PC-3 (cell line): Measurements from ENCODE around the gene KIAA0513. TPM values are rescaled to one million over a fixed set of nuclear protein-coding genes. Genes with fewer than 3 reads are reported as not detected.
A peak's percentile ranks its signal among the peaks of the same experiment; 100 is the strongest.

Experiments used
- ATAC-seq: fragments of 200-7000 bp; cut with Tn5 transposase; 2 replicates; pipeline ENCODE4 v1.9.1; 2020; ENCODE audit warnings: mild to moderate bottlenecking, moderate library complexity
- BruUV-seq: library from RNA; stranded (reverse); fragments of 400-500 nt; replicated peaks from 2 replicates; lab custom pipeline; 2021; lab: Mats Ljungman, UMichigan
- CTCF ChIA-PET: fragments of 300-600 bp; sonication (Branson Sonifier 250); formaldehyde crosslinking; loops from one replicate; lab custom pipeline; 2022; ENCODE audit warnings: antibody characterized with exemption; lab: Charles Lee
- POLR2A ChIA-PET: fragments of 300-600 bp; sonication (Branson Sonifier 250); formaldehyde crosslinking; loops from one replicate; lab custom pipeline; 2022; ENCODE audit warnings: antibody characterized with exemption; ENCODE audit not compliant: unreplicated experiment; lab: Charles Lee
- DNase-seq: peaks from one replicate; pipeline ENCODE4 v3.0.0-alpha.2; 2015
- H2AFZ ChIP-seq: fragments of 300-600 bp; sonication (generic); 2 replicates; pipeline ENCODE4 v1.6.0; 2016; ENCODE audit warnings: antibody characterized with exemption, low read length
- H3F3A ChIP-seq: fragments of 300-600 bp; sonication (generic); one replicate; pipeline ENCODE4 v1.6.0; 2017; ENCODE audit warnings: antibody characterized with exemption, low read length, control low read depth, mild to moderate bottlenecking; ENCODE audit not compliant: unreplicated experiment
- H3K27ac ChIP-seq: fragments of 300-600 bp; sonication (generic); 2 replicates; pipeline ENCODE4 v1.5.1; 2016; ENCODE audit warnings: mild to moderate bottlenecking, low read length
- H3K27me3 ChIP-seq: fragments of 300-600 bp; sonication (generic); 2 replicates; pipeline ENCODE4 v1.6.1; 2016; ENCODE audit warnings: low read length, mixed read lengths
- H3K36me3 ChIP-seq: fragments of 300-600 bp; sonication (generic); 2 replicates; pipeline ENCODE4 v1.6.1; 2016; ENCODE audit warnings: low read depth, mixed run types, low read length, mixed read lengths
- H3K4me1 ChIP-seq: fragments of 300-600 bp; sonication (generic); 2 replicates; pipeline ENCODE4 v1.5.1; 2016; ENCODE audit warnings: low read length; ENCODE audit not compliant: insufficient read depth
- H3K4me2 ChIP-seq: fragments of 300-600 bp; sonication (generic); 2 replicates; pipeline ENCODE4 v1.6.0; 2016; ENCODE audit warnings: low read length
- H3K4me3 ChIP-seq: fragments of 300-600 bp; sonication (generic); 2 replicates; pipeline ENCODE4 v1.5.1; 2016; ENCODE audit warnings: mild to moderate bottlenecking, low read length, mixed read lengths
- H3K79me2 ChIP-seq: fragments of 300-600 bp; sonication (generic); 2 replicates; pipeline ENCODE4 v1.6.1; 2017; ENCODE audit warnings: low read length, mixed read lengths
- H3K9ac ChIP-seq: fragments of 300-600 bp; sonication (generic); 2 replicates; pipeline ENCODE4 v1.6.0; 2016; ENCODE audit warnings: mild to moderate bottlenecking, low read length
- H3K9me2 ChIP-seq: fragments of 300-600 bp; sonication (generic); replicated peaks from 2 replicates; pipeline ENCODE4 v1.6.1; 2016; ENCODE audit warnings: mixed run types, low read length, mixed read lengths
- H3K9me3 ChIP-seq: fragments of 300-600 bp; sonication (generic); 2 replicates; pipeline ENCODE4 v1.6.1; 2016; ENCODE audit warnings: low read length, mixed read lengths
- H4K20me1 ChIP-seq: fragments of 300-600 bp; sonication (generic); 2 replicates; pipeline ENCODE4 v1.6.1; 2016; ENCODE audit warnings: low read length, mixed read lengths
- EZH2 ChIP-seq: fragments of 300-600 bp; sonication (generic); IDR thresholded peaks from one replicate; pipeline ENCODE4 v1.6.1; 2017; ENCODE audit warnings: antibody characterized with exemption, mild to moderate bottlenecking, low read length; ENCODE audit not compliant: unreplicated experiment
- EZH2phosphoT487 ChIP-seq: fragments of 300-600 bp; sonication (generic); IDR thresholded peaks from 2 replicates; pipeline ENCODE4 v1.6.1; 2018; ENCODE audit warnings: mild to moderate bottlenecking, antibody characterized with exemption, low read length, borderline replicate concordance
- intact Hi-C: fragments of 100-400 bp; cut with micrococcal nuclease; formaldehyde crosslinking; loops from 2 replicates; pipeline ENCODE4 v1.9.0; 2023
- total RNA-seq: library from RNA; depleted of rRNA; stranded (reverse); fragments of >200 nt; gene quantifications from 2 replicates; pipeline ENCODE4 v1.2.3, GENCODE V29; 2014
- TF ChIP-seq, protein P1 (sequence below): fragments of 300-600 bp; sonication (generic); conservative IDR thresholded peaks from 2 replicates; pipeline ENCODE4 v1.5.1; 2017; ENCODE audit warnings: antibody characterized with exemption, low read depth, mild to moderate bottlenecking, low read length

The KIAA0513 gene
- total RNA-seq, 1 experiment from 2014 or later: 7.8 TPM

DNA sequence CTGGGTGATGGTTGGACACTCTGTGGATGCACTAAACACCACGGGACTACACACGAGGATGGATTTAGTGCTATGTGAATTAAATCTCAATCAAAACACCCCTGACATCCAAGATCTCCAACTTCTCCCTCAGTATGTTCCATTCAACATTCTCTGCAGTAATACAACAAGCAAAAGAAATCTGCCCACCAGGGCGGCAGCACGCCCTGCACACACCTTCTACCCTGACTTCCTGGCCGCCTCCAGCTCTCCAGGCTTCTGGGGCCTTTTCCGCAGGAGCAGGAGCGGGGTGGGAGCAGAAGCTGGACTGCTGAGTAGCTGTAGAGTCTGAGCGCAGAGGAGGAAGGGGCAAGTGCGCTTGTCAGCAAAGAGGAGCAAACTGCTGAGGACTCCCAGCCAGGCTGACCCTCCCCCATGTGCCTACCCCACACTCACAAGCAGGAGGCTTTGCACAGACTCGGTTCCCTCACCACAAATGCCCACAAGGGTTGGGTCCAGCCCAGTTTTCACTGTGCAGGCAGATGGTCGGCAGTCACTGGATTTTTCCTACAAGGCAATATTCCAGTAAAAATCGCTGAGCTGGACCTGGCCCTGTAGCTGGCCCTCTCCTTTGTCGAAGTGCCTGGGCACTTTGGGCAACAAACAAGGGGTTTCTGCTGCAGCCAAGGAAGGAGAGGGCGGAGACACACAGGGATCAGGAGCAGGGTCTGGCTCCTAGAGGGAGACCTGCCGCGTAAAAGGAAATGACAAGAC lies 39.1 kb upstream of the KIAA0513 start:
- no peaks in the 10 kb centered on the region for H3K9me3 ChIP-seq
- POLR2A ChIA-PET: no interaction called here
- H3K27me3 ChIP-seq: no peaks in the 10 kb centered on the region
- no peaks in the 10 kb centered on the region for H4K20me1 ChIP-seq
- DNase-seq (no peak), ATAC-seq (no peak)
- no peak overlapping the region for H3K4me2 ChIP-seq
- no peaks in the 10 kb centered on the region for H3K9me2 ChIP-seq
- H3F3A ChIP-seq: no peaks in the 10 kb centered on the region
- no peak overlapping the region for H3K9ac ChIP-seq
- H3K79me2 ChIP-seq: peaks cover 55% of the 10 kb centered on the region
- no TSS peak for BruUV-seq
- no peak overlapping the region for H2AFZ ChIP-seq
- peaks cover 16% of the 10 kb centered on the region for H3K36me3 ChIP-seq
- intact Hi-C loops: no loop called here
- CTCF ChIA-PET: no interaction called here
- H3K4me3 ChIP-seq: no peak overlapping the region
- TF ChIP-seq, protein P1, sequence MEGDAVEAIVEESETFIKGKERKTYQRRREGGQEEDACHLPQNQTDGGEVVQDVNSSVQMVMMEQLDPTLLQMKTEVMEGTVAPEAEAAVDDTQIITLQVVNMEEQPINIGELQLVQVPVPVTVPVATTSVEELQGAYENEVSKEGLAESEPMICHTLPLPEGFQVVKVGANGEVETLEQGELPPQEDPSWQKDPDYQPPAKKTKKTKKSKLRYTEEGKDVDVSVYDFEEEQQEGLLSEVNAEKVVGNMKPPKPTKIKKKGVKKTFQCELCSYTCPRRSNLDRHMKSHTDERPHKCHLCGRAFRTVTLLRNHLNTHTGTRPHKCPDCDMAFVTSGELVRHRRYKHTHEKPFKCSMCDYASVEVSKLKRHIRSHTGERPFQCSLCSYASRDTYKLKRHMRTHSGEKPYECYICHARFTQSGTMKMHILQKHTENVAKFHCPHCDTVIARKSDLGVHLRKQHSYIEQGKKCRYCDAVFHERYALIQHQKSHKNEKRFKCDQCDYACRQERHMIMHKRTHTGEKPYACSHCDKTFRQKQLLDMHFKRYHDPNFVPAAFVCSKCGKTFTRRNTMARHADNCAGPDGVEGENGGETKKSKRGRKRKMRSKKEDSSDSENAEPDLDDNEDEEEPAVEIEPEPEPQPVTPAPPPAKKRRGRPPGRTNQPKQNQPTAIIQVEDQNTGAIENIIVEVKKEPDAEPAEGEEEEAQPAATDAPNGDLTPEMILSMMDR: 0 out of 2 replicates have a peak, but pooled peaks have one; percentile 20
- TF ChIP-seq EZH2: no peak
- no peak for TF ChIP-seq EZH2phosphoT487
- no peak overlapping the region for H3K27ac ChIP-seq
- peaks cover 18% of the 10 kb centered on the region for H3K4me1 ChIP-seq

DNA sequence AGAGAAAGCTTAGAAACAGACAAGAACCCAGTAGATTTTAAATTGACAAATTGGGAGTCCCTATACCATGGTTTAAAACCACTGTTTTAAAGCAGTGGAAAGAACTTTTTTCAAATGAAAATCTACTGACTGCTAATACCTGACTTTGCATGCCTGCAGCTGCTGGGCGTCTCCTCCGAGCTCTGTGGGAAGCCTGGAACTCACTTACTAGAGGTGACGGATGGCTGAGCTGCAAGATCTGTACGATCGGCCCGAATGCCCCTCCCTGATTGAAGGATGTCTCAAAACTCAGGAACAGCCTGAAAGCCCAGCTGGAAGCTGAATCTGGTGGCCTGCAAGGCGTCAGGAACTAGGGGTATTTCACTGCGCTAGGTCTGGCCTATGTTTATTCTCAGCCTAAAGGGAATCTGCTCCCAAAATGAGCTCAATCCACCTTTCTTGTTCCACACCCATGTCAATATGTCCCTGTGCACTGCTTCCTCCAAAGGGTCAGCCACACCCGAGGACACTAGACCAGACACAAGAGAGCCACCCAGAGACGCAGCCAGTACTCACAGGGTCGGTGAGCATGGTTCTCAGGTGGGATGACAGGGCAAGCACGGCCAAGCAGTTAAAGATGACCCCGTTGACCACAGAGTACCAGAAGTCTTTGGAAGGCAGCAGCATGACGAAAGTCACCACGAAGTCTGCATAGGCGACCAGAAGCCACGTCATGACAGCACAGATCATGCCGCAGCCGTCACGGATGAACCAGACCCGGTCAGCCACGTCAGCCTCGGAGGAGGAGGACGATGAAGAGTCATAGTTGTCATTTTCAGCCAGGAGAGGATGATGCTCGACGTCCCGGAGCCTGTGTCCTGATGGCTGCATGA lies 37.6 kb upstream of the KIAA0513 start:
- no TSS peak for BruUV-seq
- peaks cover 16% of the 10 kb centered on the region for H3K36me3 ChIP-seq
- H2AFZ ChIP-seq: no peak overlapping the region
- peaks cover 31% of the 10 kb centered on the region for H3K4me1 ChIP-seq
- H3F3A ChIP-seq: peaks cover 9% of the 10 kb centered on the region
- ATAC-seq: no peak
- intact Hi-C loops: loop anchor here (10.0 kb wide), 1 partner anchor 95 kb away; no protein-coding TSS in a partner anchor
- POLR2A ChIA-PET: no interaction called here
- H3K4me3 ChIP-seq: no peak overlapping the region
- DNase-seq: no peak
- TF ChIP-seq EZH2 (no peak), EZH2phosphoT487 (no peak)
- TF ChIP-seq, protein P1: no peak
- H3K27me3 ChIP-seq: no peaks in the 10 kb centered on the region
- no peak overlapping the region for H3K27ac ChIP-seq
- CTCF ChIA-PET: no interaction called here
- H3K9ac ChIP-seq: no peak overlapping the region
- H3K4me2 ChIP-seq: no peak overlapping the region
- no peaks in the 10 kb centered on the region for H4K20me1 ChIP-seq
- no peaks in the 10 kb centered on the region for H3K9me3 ChIP-seq
- H3K79me2 ChIP-seq: peaks cover 50% of the 10 kb centered on the region
- no peaks in the 10 kb centered on the region for H3K9me2 ChIP-seq
